COR-L47 (cell line): Measurements from ENCODE around the gene CHTOP.

ENCODE experiments used
- DNase-seq: peaks from one replicate; lab custom pipeline; 2025; lab: John Stamatoyannopoulos, UW

The CHTOP gene

DNA sequence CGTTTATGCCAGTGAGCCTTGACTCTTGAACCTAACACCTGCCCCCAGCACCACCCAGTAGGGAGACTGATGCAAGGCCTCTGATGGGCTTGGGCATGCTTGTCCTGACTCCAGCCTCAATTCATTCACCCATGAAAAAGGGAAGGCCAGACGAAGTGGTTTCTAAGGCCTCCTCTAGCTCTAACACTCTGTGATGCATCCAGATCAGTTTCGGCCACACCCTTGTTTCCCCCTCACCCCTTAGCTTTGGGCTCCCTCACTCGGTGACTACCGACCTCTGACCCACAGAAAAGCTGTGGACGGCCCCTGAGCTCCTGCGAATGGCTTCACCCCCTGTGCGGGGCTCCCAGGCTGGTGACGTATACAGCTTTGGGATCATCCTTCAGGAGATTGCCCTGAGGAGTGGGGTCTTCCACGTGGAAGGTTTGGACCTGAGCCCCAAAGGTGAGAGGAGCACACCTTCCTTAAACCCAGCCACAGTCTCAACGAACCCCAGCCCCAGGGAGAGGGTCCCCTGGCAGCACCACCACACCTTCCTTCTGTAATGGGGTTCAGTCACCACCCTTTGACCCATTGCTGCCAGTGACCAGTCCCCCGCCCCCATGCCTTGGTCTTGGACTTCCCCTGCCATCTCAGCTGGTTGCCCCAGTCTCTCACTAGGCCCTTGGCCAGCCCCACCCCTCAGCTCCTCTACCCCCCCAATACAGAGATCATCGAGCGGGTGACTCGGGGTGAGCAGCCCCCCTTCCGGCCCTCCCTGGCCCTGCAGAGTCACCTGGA lies 53.7 kb downstream of the CHTOP start:
- no peak for DNase-seq

DNA sequence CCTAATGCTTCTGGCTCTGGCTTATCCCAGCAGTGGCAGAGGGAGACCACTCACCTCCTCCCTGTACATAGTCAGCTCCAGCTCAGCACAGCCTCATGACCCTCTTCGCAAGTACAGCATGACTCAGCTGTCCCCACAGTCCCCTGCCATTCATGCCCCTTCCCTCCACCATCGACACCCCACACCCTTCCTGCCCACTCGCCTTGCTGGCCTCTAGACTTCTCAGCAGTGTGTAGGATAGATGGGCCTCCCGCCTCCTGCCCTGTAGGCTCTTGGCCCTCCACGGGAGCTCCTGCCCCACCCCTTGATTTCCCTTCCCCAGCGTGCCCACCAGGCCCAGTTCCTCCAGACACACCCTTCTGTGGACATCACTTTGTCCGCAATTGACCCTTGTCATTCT lies 54.4 kb downstream of the CHTOP start:
- DNase-seq: no peak

DNA sequence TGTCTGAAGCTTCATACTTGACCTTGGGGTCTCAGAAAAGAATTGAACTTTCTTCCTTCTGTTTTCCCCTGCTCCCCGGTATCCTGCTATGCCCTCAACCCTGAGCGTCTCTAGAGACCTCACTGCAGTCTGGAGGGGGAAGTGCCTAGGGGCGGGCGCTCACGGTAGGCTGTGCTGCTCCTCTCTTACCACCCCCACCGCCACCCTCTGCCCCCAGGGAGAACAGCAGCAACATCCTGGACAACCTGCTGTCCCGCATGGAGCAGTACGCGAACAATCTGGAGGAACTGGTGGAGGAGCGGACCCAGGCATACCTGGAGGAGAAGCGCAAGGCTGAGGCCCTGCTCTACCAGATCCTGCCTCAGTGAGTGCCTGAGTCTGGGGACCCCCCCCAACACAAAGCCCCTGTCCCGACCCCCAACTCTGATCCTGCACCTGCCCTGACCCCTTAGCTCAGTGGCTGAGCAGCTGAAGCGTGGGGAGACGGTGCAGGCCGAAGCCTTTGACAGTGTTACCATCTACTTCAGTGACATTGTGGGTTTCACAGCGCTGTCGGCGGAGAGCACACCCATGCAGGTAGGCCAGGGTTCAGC lies 55.0 kb downstream of the CHTOP start:
- no peak for DNase-seq

DNA sequence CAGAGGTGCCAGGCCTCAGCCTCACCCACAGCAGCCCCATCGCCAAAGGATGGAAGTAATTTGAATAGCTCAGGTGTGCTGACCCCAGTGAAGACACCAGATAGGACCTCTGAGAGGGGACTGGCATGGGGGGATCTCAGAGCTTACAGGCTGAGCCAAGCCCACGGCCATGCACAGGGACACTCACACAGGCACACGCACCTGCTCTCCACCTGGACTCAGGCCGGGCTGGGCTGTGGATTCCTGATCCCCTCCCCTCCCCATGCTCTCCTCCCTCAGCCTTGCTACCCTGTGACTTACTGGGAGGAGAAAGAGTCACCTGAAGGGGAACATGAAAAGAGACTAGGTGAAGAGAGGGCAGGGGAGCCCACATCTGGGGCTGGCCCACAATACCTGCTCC lies 59.6 kb downstream of the CHTOP start:
- no peak for DNase-seq
